ENCODE data around the gene CFI. TPM values are rescaled to one million over a fixed set of nuclear protein-coding genes. Genes with fewer than 3 reads are reported as not detected.

CFI gene
- total and polyA plus RNA-seq, 2 of the 4 experiments (the other 2 are of a cell fraction) = 0.12 to 0.18 TPM

GRCh38 chr4:109723110-109723509 lies 78.7 kb downstream of the CFI start:
- no peak overlapping the region for H3K4me2 ChIP-seq (ENCODE audit: low read depth, low read length)
- no peak overlapping the region for H2BK120ac ChIP-seq (ENCODE audit: low read depth, low read length)
- H3K79me1 ChIP-seq (ENCODE audit: low read depth in 1 of 2, low read length in 2 of 2) = peaks cover 23 to 25% of the 10 kb centered on the region in 2 experiments
- ChIA-PET POLR2A (ENCODE audit: unreplicated experiment) (no interaction called here), CTCF (interaction anchor here (0.6 to 1.2 kb wide), 2 partner anchors 8 to 20 kb away, joined by 3 read pairs; partner anchors contain the start of gene CASP6)
- H3K4me3 ChIP-seq (ENCODE audit: insufficient read depth, low read depth, low read length) = no peak overlapping the region
- H3K36me3 ChIP-seq (ENCODE audit: control insufficient read depth, insufficient read depth, low read length) = no peaks in the 10 kb centered on the region
- H2AFZ ChIP-seq (replicated peaks; ENCODE audit: low read length, poor library complexity) = no peak overlapping the region
- H3K4me1 ChIP-seq (ENCODE audit: control insufficient read depth, insufficient read depth, low read length) = peaks cover 6% of the 10 kb centered on the region; the same call in 1 of the 2 replicates
- H3K4ac ChIP-seq (ENCODE audit: low read depth, low read length) = no peak overlapping the region
- H4K5ac ChIP-seq (ENCODE audit: low read depth, low read length) = no peak overlapping the region
- no TSS peak for BruUV-seq (replicated peaks)
- H3K9me3 ChIP-seq (ENCODE audit: control insufficient read depth, insufficient read depth, low read length) = peaks cover 2% of the 10 kb centered on the region; the same call in 1 of the 2 replicates
- H3K27me3 ChIP-seq (ENCODE audit: control insufficient read depth, insufficient read depth, low read length) = no peaks in the 10 kb centered on the region
- no peak overlapping the region for H4K8ac ChIP-seq (ENCODE audit: low read depth in 2 of 2, low read length in 2 of 2)
- in situ Hi-C loops (cut with MboI; ENCODE audit: low sequenced_read_pairs) (loop anchor here (10.0 kb wide), 1 partner anchor 288 kb away; the partner anchor contains the start of gene SEC24B), intact Hi-C loops (cut with micrococcal nuclease) (no loop called here), dilution Hi-C loops (cut with HindIII; ENCODE audit: low sequenced_read_pairs, unreplicated experiment) (no loop called here)
- H3K14ac ChIP-seq (replicated peaks; ENCODE audit: low read depth, low read length) = no peak overlapping the region
- H3K23ac ChIP-seq (ENCODE audit: low read depth, low read length) = no peak overlapping the region
- H2AK5ac ChIP-seq (ENCODE audit: low read depth, low read length) = no peak overlapping the region
- H3K56ac ChIP-seq (ENCODE audit: extremely low read depth, insufficient read depth, low read length) = no peak overlapping the region
- H3K18ac ChIP-seq (ENCODE audit: low read depth, low read length) = no peak overlapping the region
- DNase-seq = no peak
- no peak overlapping the region for H4K91ac ChIP-seq (ENCODE audit: insufficient read depth, low read depth, low read length)
- H3K9me1 ChIP-seq (ENCODE audit: insufficient read depth, low read length) = peaks cover 4% of the 10 kb centered on the region
- no peaks in the 10 kb centered on the region for H4K20me1 ChIP-seq (ENCODE audit: insufficient read depth, low read length)
- no peak overlapping the region for H2BK5ac ChIP-seq (ENCODE audit: low read depth, low read length, poor library complexity, severe bottlenecking)
- H2BK20ac ChIP-seq (ENCODE audit: low read depth, low read length) = no peak overlapping the region
- H3K9ac ChIP-seq (ENCODE audit: low read depth, low read length) = no peak overlapping the region
- TF ChIP-seq BHLHE40 (IDR thresholded peaks at IDR 0.05; ENCODE audit: low read depth, low read length) (no peak), RCOR1 (IDR thresholded peaks at IDR 0.05; ENCODE audit: insufficient replicate concordance, low read length) (no peak)
- H2AK9ac ChIP-seq (replicated peaks; ENCODE audit: low read depth, low read length, poor library complexity) = no peak overlapping the region
- WGBS, 2 experiments (ENCODE audit: extremely low coverage in 2 of 2, insufficient read length in 1 of 2) = no CpG with 5 or more reads among the region's 2 CpGs
- H2BK15ac ChIP-seq (ENCODE audit: low read depth, low read length) = no peak overlapping the region
- ATAC-seq (ENCODE audit: low read depth) = no peak
- H3K27ac ChIP-seq (ENCODE audit: insufficient read depth, low read length) = no peak overlapping the region
